Fibroblast of skin of right biceps (primary cell): ENCODE results near the gene BORCS8.
"Not testable (repeated sequence)": the region's sequence is repeated elsewhere in the genome, so short reads cannot be mapped to it uniquely, and the experiment has no call there.

Source experiments
- DNase-seq: peaks from one replicate; pipeline ENCODE4 v3.0.0-alpha.2; 2013

BORCS8 gene

DNA sequence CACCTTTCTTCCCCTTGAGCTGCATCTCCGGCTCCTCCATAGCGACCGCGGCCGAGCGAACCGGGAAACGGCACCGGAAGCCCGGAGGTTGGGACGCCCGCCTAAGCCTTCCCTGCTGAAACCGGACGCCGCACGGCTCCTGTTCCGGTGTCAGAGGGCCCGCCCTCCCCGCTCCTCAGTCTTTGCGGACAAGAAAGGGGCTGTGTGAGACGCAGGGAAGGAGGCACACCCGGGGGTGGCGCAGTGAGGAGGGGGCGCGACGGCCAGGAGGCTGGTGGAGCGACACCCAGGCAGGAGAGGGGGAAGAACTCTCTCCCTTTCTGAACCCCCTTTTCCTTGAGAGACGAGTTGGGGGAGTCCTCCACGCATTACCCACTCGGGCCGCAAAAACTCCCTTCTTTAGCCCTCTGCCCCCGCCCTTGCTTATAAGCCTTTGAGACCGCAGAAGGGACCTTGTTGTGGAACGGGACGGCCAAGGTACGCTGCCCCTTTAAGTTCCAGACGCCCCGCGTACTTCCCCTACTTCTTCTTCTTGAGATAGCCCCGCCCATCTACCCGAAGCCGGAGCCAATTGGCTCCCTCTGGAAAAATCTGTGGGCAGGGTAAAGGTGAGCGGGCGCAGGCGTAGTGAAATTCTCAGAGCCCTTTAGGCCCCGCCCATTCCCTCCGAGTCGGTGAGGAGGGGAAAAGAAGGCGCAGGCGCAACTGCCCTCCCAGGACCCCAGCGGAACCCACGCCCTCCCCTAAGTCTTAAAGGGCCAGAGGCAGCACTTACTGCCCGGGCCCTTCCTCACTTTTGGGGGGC is at the start of gene BORCS8, which contains the start of gene RFXANK:
Gene BORCS8, minus strand, starts transcription at position 75 of the 805 bp plus-strand sequence. Its CDS starts 35 bp downstream, at position 40.
Gene RFXANK, plus strand, starts transcription at position 181 of the 805 bp plus-strand sequence. CDS start 1,689 bp downstream, outside the sequence.
- peak; percentile 99 for DNase-seq

DNA sequence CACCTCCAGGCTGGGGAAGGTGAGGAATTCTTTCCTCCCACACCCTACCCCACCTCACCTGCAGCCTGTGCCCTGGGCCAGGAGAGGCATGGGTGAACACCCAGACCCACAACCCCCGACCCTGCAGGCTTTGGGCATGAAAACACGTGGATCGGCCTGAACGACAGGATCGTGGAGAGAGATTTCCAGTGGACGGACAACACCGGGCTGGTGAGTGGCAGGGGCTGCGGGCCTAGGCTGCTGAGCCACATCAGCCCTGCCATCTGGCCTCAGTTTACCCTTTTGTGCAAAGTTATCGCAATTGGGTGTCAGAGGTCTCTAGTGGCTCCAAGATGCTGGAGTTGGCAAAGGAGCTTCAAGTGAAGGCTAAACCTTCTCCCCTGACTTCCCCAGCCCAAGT is 48.5 kb upstream of the BORCS8 start:
- no peak for DNase-seq

- no peak for DNase-seq
These were observed 47.7 kb upstream of the BORCS8 start for GRCh38 chr19:19239675-19240074.

- no peak for DNase-seq
These were observed 46.4 kb upstream of the BORCS8 start for GRCh38 chr19:19238126-19238894.

DNA sequence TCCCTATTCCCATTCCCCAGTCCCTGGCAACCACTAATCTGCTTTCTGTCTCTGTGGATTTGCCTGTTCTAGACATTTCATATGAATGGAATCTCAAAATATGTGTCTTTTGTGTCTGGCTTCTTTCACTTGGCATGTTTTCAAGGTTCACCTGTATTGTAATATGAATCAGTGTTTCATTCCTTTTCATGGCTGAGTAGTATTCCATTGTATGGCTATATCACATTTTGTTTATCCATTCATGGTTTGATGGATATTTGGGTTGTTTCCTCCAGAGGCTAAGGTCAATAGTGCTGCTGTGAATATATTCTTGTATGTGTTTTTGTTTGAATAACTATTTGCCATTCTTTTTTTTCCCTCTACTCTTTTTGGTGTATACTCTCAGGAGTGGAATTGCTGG is 44.2 kb upstream of the BORCS8 start:
- DNase-seq: no peak

- no peak for DNase-seq
These were observed 42.4 kb upstream of the BORCS8 start for GRCh38 chr19:19234220-19234816.

GRCh38 chr19:19232261-19232721 is 40.3 kb upstream of the BORCS8 start:
- DNase-seq: no peak

DNA sequence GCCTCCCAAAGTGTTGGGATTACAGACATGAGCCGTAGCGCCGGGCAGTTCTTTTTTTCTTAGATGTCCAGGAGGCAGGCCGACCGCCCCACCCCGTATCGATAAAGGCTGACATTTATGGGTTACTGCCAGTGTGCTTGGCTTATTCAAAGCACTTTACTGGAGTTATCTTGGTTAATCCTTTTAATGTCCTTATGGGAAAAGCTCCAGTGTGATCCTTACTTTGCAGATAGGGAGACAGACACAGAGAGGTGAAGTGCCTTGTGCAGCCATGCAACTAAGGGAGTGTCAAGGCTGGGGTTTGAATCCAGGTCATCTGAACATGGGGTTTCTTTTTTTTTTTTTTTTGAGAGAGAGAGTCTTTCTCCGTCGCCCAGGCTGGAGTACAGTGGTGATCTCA is 39.0 kb upstream of the BORCS8 start:
- DNase-seq: no peak

GRCh38 chr19:19229701-19230100 is 37.7 kb upstream of the BORCS8 start:
- no peak for DNase-seq

GRCh38 chr19:19227217-19227616 is 35.3 kb upstream of the BORCS8 start:
- DNase-seq: no peak

GRCh38 chr19:19226663-19227062 is 34.7 kb upstream of the BORCS8 start:
- no peak for DNase-seq

DNA sequence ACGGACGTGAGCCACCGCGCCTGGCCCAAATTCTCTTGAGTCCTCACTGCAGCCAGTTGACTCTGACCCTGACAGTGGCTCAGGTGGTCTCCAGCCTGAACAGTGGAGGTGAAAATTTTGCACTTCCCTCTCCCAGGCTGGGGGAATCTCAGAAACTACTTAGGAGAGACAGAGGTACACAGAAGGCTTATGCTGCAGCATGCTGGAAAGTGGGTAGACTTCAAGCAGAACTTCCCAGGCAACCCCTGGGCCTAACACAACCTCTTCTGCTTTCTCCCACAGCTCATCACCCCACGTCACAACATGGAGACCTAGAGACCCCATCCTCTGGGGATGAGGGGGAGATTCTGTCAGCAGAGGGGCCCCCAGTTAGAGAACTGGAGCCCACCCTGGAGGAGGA is 34.3 kb upstream of the BORCS8 start:
- no peak for DNase-seq

DNA sequence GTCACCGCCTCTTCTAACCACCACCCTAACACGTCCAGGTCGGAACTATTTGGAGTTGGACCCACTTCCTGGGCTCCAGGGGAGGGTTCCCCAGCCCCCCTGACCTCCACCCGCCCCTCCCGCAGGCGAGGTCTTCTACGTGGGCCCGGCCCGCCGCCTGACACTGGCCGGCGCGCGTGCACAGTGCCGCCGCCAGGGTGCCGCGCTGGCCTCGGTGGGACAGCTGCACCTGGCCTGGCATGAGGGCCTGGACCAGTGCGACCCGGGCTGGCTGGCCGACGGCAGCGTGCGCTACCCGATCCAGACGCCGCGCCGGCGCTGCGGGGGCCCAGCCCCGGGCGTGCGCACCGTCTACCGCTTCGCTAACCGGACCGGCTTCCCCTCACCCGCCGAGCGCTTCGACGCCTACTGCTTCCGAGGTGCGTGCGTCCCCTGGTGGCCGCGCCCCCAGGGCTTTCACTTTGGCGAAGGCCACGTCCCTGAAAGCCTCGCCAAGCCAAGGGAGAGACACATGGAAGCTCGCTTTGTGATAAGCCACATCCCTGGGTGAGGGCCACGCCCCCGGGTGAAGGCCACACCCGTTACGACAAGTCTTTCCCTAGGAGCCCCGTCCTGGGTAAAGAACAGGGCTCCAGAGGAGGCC is 33.0 kb upstream of the BORCS8 start:
- DNase-seq: peak; percentile 63

- no peak for DNase-seq
These were observed 32.3 kb upstream of the BORCS8 start for GRCh38 chr19:19224150-19224851.

GRCh38 chr19:19223636-19224035 is 31.7 kb upstream of the BORCS8 start:
- no peak for DNase-seq

GRCh38 chr19:19223060-19223459 is 31.1 kb upstream of the BORCS8 start:
- no peak for DNase-seq

- DNase-seq: not testable (repeated sequence)
These were observed 29.0 kb upstream of the BORCS8 start for GRCh38 chr19:19221000-19221399.

DNA sequence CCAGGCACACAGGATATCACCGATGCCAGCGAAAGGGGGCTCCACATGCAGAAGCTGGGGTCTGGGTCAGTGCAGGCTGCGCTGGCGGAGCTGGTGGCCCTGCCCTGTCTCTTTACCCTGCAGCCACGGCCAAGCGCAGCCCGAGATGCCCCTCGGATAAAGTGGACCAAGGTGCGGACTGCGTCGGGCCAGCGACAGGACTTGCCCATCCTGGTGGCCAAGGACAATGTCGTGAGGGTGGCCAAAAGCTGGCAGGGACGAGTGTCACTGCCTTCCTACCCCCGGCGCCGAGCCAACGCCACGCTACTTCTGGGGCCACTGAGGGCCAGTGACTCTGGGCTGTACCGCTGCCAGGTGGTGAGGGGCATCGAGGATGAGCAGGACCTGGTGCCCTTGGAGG is 27.0 kb upstream of the BORCS8 start:
- DNase-seq: no peak

DNA sequence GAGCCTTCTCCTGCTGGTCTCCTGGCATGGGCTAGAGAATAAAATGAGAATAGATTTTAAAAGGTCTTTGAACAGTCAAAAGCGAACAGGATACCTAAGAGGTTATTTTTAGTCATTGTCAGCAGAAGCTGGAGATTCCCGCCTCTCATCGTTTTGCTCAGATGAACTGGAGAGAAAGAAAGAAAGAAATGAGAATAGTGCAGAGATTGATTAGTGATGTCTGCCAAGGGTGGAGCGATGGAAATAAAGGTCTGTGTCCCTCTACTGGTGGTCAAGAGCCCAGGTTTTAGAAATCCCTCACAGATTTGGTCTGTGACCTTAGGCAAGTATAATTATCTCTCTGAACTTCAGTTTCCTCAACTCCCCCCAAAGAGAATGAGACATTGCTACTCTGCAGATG is 25.1 kb upstream of the BORCS8 start:
- DNase-seq: peak; percentile 22

GRCh38 chr19:19215792-19216191 is 23.8 kb upstream of the BORCS8 start:
- DNase-seq: no peak

DNA sequence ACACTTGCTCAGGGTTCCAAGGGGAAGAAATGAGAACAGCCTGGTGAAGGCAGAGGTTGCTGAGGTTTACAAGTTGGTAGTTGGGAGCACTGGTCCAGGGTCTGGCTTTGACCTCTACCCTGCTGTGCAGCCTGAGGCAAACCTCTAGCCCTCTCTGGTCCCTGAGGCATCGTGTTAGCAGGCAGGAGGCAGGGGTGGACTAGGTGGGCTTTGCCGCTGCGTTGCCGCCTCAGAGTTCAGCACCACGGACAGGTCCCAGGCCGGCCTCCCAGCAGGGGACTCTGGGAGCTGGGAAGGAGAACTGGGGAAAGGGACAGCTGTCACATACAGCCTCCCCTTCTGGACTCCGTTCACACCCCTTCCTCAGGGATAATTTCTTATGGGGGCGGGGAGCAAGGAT is 22.9 kb upstream of the BORCS8 start:
- peak; percentile 44 for DNase-seq

DNA sequence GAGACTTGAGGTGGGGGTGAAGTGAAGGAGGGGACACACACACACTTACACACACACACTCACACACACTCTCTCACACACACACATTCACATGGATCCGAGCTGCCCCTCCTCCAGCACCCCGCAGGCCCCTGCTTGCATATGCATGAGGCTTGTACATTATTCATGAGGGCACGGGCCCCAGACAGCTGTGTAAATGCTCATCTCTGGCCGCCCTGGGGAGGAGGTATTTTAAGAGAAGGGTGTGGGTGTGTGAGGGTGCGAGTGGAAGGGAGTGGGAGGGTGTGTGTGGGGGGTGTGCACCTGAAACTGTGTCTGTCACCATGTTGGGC is 22.2 kb upstream of the BORCS8 start:
- no peak for DNase-seq
